KMS-11 (cell line): ENCODE results near the gene CIAO2B.

Source experiments
- H2AFZ ChIP-seq: fragments of 200-600 bp; sonication (generic); 2 replicates; pipeline ENCODE4 v1.6.1; 2016; ENCODE audit warnings: antibody characterized with exemption, mixed run types, low read depth
- H3K27ac ChIP-seq: fragments of 200-600 bp; sonication (generic); 2 replicates; pipeline ENCODE4 v1.6.1; 2016; ENCODE audit warnings: mild to moderate bottlenecking, mixed run types
- H3K27me3 ChIP-seq: fragments of 200-600 bp; sonication (generic); 2 replicates; pipeline ENCODE4 v1.6.1; 2017; ENCODE audit warnings: mild to moderate bottlenecking, low read depth, mixed run types, moderate library complexity; ENCODE audit not compliant: insufficient read depth
- H3K36me3 ChIP-seq: fragments of 200-600 bp; sonication (generic); 2 replicates; pipeline ENCODE4 v1.6.1; 2017; ENCODE audit warnings: mild to moderate bottlenecking, mixed run types; ENCODE audit not compliant: insufficient read depth
- H3K4me1 ChIP-seq: fragments of 200-600 bp; sonication (generic); 2 replicates; pipeline ENCODE4 v1.6.1; 2016; ENCODE audit warnings: mild to moderate bottlenecking, low read depth, mixed run types; ENCODE audit not compliant: poor library complexity, severe bottlenecking
- H3K4me2 ChIP-seq: fragments of 200-600 bp; sonication (generic); 2 replicates; pipeline ENCODE4 v1.7.0; 2016; ENCODE audit warnings: mild to moderate bottlenecking, mixed run types
- H3K4me3 ChIP-seq: fragments of 200-600 bp; sonication (generic); IDR thresholded peaks from 2 replicates; pipeline ENCODE4 v1.6.1; 2017; ENCODE audit warnings: low read depth, low read length, mixed read lengths; ENCODE audit not compliant: insufficient read depth
- H3K79me2 ChIP-seq: fragments of 200-600 bp; sonication (generic); 2 replicates; pipeline ENCODE4 v1.6.1; 2016; ENCODE audit warnings: low read depth, mixed run types; ENCODE audit not compliant: insufficient read depth
- H3K9ac ChIP-seq: fragments of 200-600 bp; sonication (generic); 2 replicates; pipeline ENCODE4 v1.6.1; 2016; ENCODE audit warnings: mild to moderate bottlenecking, mixed run types
- H4K20me1 ChIP-seq: fragments of 200-600 bp; sonication (generic); 2 replicates; pipeline ENCODE4 v1.6.1; 2016; ENCODE audit warnings: mild to moderate bottlenecking, mixed run types; ENCODE audit not compliant: insufficient read depth
- TF ChIP-seq, protein P1 (sequence below): fragments of 200-600 bp; sonication (generic); conservative IDR thresholded peaks from 2 replicates; pipeline ENCODE4 v1.6.1; 2017; ENCODE audit warnings: low read depth, mild to moderate bottlenecking, antibody characterized with exemption, low read length, moderate library complexity, mixed read lengths

The CIAO2B gene

GRCh38 chr16:66918803-66919568 is 15.2 kb downstream of the CIAO2B start, which contains the start of gene CDH16:
TSS of gene CDH16 (minus strand) at chr16:66918885. CDS start at chr16:66918065, 820 bp downstream.
- Histone ChIP-seq H3K9ac (no peak within 1 kb of the TSS), H2AFZ (no peak within 1 kb of the TSS), H3K4me2 (no peak within 1 kb of the TSS), H3K4me3 (no peak within 1 kb of the TSS), H3K27me3 (peaks cover 10% of the 10 kb centered on the region; the same call in 1 of the 2 replicates), H4K20me1 (no peaks in the 10 kb centered on the region), H3K79me2 (no peaks in the 10 kb centered on the region), H3K4me1 (no peaks in the 10 kb centered on the region), H3K36me3 (no peaks in the 10 kb centered on the region), H3K27ac (no peak within 1 kb of the TSS)
- TF ChIP-seq, protein P1, sequence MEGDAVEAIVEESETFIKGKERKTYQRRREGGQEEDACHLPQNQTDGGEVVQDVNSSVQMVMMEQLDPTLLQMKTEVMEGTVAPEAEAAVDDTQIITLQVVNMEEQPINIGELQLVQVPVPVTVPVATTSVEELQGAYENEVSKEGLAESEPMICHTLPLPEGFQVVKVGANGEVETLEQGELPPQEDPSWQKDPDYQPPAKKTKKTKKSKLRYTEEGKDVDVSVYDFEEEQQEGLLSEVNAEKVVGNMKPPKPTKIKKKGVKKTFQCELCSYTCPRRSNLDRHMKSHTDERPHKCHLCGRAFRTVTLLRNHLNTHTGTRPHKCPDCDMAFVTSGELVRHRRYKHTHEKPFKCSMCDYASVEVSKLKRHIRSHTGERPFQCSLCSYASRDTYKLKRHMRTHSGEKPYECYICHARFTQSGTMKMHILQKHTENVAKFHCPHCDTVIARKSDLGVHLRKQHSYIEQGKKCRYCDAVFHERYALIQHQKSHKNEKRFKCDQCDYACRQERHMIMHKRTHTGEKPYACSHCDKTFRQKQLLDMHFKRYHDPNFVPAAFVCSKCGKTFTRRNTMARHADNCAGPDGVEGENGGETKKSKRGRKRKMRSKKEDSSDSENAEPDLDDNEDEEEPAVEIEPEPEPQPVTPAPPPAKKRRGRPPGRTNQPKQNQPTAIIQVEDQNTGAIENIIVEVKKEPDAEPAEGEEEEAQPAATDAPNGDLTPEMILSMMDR: no peak

DNA sequence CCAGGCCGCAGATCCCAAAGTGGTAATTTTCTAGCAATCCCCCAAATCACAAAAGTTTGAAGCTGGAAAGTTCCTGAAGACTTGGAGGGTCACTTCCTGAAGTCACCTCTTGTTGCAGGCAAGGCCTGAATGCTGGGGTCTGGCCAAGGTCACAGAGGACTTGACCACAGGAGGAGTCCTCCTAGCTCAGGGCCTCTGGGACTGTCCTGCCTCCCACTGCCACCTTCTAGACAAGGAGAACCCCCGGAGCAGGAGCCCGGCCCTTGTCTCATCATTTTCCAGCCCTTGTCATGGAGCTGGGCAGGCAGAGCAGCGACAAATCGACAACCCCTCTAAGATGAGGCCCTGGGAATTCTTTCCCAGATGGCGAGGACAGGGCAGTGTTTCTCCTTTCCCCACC is 15.8 kb downstream of the CIAO2B start:
- Histone ChIP-seq H3K4me1 (no peaks in the 10 kb centered on the region), H3K27me3 (peaks cover 10% of the 10 kb centered on the region; the same call in 1 of the 2 replicates), H3K36me3 (no peaks in the 10 kb centered on the region), H3K79me2 (no peaks in the 10 kb centered on the region), H3K4me2 (no peak overlapping the region), H3K9ac (no peak overlapping the region), H2AFZ (no peak overlapping the region), H4K20me1 (no peaks in the 10 kb centered on the region), H3K27ac (no peak overlapping the region), H3K4me3 (no peak overlapping the region)
- TF ChIP-seq, protein P1: no peak

GRCh38 chr16:66917741-66918140 is 16.5 kb downstream of the CIAO2B start:
- no peaks in the 10 kb centered on the region for H4K20me1 ChIP-seq
- H2AFZ ChIP-seq: no peak overlapping the region
- H3K27me3 ChIP-seq: peaks cover 10% of the 10 kb centered on the region; the same call in 1 of the 2 replicates
- H3K36me3 ChIP-seq: no peaks in the 10 kb centered on the region
- no peak overlapping the region for H3K9ac ChIP-seq
- H3K27ac ChIP-seq: no peak overlapping the region
- H3K79me2 ChIP-seq: no peaks in the 10 kb centered on the region
- H3K4me1 ChIP-seq: no peaks in the 10 kb centered on the region
- no peak overlapping the region for H3K4me3 ChIP-seq
- H3K4me2 ChIP-seq: no peak overlapping the region
- TF ChIP-seq, protein P1: no peak

- Histone ChIP-seq H3K9ac (no peak overlapping the region), H3K27me3 (peaks cover 7% of the 10 kb centered on the region; the same call in 1 of the 2 replicates), H3K4me1 (no peaks in the 10 kb centered on the region), H3K4me3 (no peak overlapping the region), H3K27ac (no peak overlapping the region), H3K4me2 (no peak overlapping the region), H4K20me1 (no peaks in the 10 kb centered on the region), H3K79me2 (no peaks in the 10 kb centered on the region), H2AFZ (no peak overlapping the region), H3K36me3 (no peaks in the 10 kb centered on the region)
- TF ChIP-seq, protein P1: no peak
These were observed 17.7 kb downstream of the CIAO2B start for GRCh38 chr16:66916518-66916917.
